ENCODE measurements around the gene KRT33A.

DNA sequence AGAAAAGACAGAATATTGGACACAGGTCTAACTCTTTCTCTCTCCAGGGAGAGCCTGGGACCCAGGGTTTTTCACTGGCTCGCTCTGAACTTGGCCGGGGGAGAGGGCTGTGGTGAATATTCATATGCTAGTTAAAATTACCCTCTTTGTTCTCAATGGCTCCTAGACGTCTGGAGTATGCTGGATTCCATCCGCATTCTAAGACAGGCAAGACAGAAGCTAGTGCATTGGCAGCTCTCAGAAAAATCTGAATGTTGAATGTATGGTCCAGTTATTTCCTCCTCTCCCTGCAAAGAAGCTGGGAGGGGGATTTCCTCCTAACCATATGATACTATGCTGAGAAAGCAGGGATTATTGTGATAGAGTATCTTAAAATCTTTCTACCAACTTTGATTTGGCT is 37.0 kb upstream of the KRT33A start:
- TF ChIP-seq, protein P1, sequence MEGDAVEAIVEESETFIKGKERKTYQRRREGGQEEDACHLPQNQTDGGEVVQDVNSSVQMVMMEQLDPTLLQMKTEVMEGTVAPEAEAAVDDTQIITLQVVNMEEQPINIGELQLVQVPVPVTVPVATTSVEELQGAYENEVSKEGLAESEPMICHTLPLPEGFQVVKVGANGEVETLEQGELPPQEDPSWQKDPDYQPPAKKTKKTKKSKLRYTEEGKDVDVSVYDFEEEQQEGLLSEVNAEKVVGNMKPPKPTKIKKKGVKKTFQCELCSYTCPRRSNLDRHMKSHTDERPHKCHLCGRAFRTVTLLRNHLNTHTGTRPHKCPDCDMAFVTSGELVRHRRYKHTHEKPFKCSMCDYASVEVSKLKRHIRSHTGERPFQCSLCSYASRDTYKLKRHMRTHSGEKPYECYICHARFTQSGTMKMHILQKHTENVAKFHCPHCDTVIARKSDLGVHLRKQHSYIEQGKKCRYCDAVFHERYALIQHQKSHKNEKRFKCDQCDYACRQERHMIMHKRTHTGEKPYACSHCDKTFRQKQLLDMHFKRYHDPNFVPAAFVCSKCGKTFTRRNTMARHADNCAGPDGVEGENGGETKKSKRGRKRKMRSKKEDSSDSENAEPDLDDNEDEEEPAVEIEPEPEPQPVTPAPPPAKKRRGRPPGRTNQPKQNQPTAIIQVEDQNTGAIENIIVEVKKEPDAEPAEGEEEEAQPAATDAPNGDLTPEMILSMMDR (conservative IDR thresholded peaks at IDR 0.05; ENCODE audit: low read depth in 2 of 2): no peak
- no peak for TF ChIP-seq POLR2AphosphoS5 (IDR thresholded peaks at IDR 0.05; ENCODE audit: low read depth)
- TF ChIP-seq EZH2 (IDR thresholded peaks at IDR 0.05; ENCODE audit: low read depth, unreplicated experiment): no peak
- TF ChIP-seq, protein P2, sequence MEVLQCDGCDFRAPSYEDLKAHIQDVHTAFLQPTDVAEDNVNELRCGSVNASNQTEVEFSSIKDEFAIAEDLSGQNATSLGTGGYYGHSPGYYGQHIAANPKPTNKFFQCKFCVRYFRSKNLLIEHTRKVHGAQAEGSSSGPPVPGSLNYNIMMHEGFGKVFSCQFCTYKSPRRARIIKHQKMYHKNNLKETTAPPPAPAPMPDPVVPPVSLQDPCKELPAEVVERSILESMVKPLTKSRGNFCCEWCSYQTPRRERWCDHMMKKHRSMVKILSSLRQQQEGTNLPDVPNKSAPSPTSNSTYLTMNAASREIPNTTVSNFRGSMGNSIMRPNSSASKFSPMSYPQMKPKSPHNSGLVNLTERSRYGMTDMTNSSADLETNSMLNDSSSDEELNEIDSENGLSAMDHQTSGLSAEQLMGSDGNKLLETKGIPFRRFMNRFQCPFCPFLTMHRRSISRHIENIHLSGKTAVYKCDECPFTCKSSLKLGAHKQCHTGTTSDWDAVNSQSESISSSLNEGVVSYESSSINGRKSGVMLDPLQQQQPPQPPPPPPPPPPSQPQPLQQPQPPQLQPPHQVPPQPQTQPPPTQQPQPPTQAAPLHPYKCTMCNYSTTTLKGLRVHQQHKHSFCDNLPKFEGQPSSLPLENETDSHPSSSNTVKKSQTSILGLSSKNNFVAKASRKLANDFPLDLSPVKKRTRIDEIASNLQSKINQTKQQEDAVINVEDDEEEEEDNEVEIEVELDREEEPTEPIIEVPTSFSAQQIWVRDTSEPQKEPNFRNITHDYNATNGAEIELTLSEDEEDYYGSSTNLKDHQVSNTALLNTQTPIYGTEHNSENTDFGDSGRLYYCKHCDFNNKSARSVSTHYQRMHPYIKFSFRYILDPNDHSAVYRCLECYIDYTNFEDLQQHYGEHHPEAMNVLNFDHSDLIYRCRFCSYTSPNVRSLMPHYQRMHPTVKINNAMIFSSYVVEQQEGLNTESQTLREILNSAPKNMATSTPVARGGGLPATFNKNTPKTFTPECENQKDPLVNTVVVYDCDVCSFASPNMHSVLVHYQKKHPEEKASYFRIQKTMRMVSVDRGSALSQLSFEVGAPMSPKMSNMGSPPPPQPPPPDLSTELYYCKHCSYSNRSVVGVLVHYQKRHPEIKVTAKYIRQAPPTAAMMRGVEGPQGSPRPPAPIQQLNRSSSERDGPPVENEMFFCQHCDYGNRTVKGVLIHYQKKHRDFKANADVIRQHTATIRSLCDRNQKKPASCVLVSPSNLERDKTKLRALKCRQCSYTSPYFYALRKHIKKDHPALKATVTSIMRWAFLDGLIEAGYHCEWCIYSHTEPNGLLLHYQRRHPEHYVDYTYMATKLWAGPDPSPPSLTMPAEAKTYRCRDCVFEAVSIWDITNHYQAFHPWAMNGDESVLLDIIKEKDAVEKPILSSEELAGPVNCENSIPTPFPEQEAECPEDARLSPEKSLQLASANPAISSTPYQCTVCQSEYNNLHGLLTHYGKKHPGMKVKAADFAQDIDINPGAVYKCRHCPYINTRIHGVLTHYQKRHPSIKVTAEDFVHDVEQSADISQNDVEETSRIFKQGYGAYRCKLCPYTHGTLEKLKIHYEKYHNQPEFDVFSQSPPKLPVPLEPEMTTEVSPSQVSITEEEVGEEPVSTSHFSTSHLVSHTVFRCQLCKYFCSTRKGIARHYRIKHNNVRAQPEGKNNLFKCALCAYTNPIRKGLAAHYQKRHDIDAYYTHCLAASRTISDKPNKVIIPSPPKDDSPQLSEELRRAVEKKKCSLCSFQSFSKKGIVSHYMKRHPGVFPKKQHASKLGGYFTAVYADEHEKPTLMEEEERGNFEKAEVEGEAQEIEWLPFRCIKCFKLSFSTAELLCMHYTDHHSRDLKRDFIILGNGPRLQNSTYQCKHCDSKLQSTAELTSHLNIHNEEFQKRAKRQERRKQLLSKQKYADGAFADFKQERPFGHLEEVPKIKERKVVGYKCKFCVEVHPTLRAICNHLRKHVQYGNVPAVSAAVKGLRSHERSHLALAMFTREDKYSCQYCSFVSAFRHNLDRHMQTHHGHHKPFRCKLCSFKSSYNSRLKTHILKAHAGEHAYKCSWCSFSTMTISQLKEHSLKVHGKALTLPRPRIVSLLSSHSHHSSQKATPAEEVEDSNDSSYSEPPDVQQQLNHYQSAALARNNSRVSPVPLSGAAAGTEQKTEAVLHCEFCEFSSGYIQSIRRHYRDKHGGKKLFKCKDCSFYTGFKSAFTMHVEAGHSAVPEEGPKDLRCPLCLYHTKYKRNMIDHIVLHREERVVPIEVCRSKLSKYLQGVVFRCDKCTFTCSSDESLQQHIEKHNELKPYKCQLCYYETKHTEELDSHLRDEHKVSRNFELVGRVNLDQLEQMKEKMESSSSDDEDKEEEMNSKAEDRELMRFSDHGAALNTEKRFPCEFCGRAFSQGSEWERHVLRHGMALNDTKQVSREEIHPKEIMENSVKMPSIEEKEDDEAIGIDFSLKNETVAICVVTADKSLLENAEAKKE (CRISPR knock-in tag; IDR thresholded peaks at IDR 0.05): no peak
- TF ChIP-seq, protein P3, sequence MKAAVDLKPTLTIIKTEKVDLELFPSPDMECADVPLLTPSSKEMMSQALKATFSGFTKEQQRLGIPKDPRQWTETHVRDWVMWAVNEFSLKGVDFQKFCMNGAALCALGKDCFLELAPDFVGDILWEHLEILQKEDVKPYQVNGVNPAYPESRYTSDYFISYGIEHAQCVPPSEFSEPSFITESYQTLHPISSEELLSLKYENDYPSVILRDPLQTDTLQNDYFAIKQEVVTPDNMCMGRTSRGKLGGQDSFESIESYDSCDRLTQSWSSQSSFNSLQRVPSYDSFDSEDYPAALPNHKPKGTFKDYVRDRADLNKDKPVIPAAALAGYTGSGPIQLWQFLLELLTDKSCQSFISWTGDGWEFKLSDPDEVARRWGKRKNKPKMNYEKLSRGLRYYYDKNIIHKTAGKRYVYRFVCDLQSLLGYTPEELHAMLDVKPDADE (IDR thresholded peaks at IDR 0.05): no peak

Data from GM23338 (cell line).